H1 (cell line): ENCODE results near the gene PIAS4. TPM values are rescaled to one million over a fixed set of nuclear protein-coding genes. Genes with fewer than 3 reads are reported as not detected.

Experiments
- CTCF ChIA-PET: fragments of 300-600 bp; sonication (Branson Sonifier 250); formaldehyde crosslinking; loops from one replicate; lab custom pipeline; 2021; ENCODE audit not compliant: partially characterized antibody; lab: Charles Lee
- POLR2A ChIA-PET: fragments of 300-600 bp; sonication (Branson Sonifier 250); formaldehyde crosslinking; loops from one replicate; lab custom pipeline; 2021; ENCODE audit warnings: inconsistent platforms; ENCODE audit not compliant: partially characterized antibody; lab: Charles Lee
- DNase-seq, 2 experiments: peaks; one replicate each; pipeline versions ENCODE4 v3.0.0 to v3.0.0-alpha.2; 2010 to 2022; ENCODE audit warnings: low spot score in 2 of 2, low read depth in 1 of 2, mixed read lengths in 1 of 2
- FAIRE-seq: peaks from 2 replicates; lab custom pipeline; 2011; peaks lifted over from hg19 to GRCh38; lab: Jason Lieb, UNC
- H2AFZ ChIP-seq: 2 replicates; pipeline ENCODE4 v1.8.1; 2012; ENCODE audit warnings: low read length, inconsistent platforms
- H2AK5ac ChIP-seq: 2 replicates; pipeline ENCODE4 v1.6.1; 2013; ENCODE audit warnings: low read depth, low read length
- H2BK120ac ChIP-seq: replicated peaks from 2 replicates; pipeline ENCODE3; 2013; ENCODE audit warnings: low read depth, low read length, inconsistent platforms
- H2BK12ac ChIP-seq: 2 replicates; pipeline ENCODE4 v1.6.1; 2013; ENCODE audit warnings: low read depth, low read length
- H2BK15ac ChIP-seq: 2 replicates; pipeline ENCODE4 v1.6.1; 2013; ENCODE audit warnings: low read length
- H2BK20ac ChIP-seq: 2 replicates; pipeline ENCODE4 v1.6.1; 2013; ENCODE audit warnings: low read length
- H2BK5ac ChIP-seq: 2 replicates; pipeline ENCODE4 v1.6.1; 2013; ENCODE audit warnings: low read depth, low read length
- H3K14ac ChIP-seq: 2 replicates; pipeline ENCODE4 v1.6.1; 2013; ENCODE audit warnings: inconsistent platforms; ENCODE audit not compliant: insufficient read length
- H3K18ac ChIP-seq: 2 replicates; pipeline ENCODE4 v1.6.1; 2013; ENCODE audit warnings: low read length; ENCODE audit errors: extremely low read depth
- H3K23ac ChIP-seq: 2 replicates; pipeline ENCODE4 v1.6.1; 2013; ENCODE audit warnings: inconsistent platforms; ENCODE audit not compliant: insufficient read length
- H3K23me2 ChIP-seq: 2 replicates; pipeline ENCODE4 v1.6.1; 2013; ENCODE audit warnings: low read depth, low read length
- H3K27ac ChIP-seq: 2 replicates; pipeline ENCODE4 v1.6.1; 2011; ENCODE audit warnings: low read depth, low read length, inconsistent platforms
- H3K27me3 ChIP-seq, 4 experiments: replicated peaks in 1 of 4; 1 replicate in 1 of 4; 2 replicates in 3 of 4; pipeline versions ENCODE4 v1.6.1 to v1.8.1; 2011 to 2013; ENCODE audit warnings: low read length in 3 of 4, mild to moderate bottlenecking in 3 of 4, inconsistent platforms in 2 of 4, mixed read lengths in 2 of 4, moderate library complexity in 1 of 4; ENCODE audit not compliant: control insufficient read depth in 3 of 4, insufficient read depth in 3 of 4; ENCODE audit errors: extremely low read depth in 1 of 4
- H3K36me3 ChIP-seq, 4 experiments: 2 replicates each; pipeline versions ENCODE4 v1.6.1 to v1.8.1; 2011 to 2013; ENCODE audit warnings: mild to moderate bottlenecking in 4 of 4, low read length in 3 of 4, moderate library complexity in 2 of 4, control low read depth in 1 of 4, inconsistent platforms in 1 of 4; ENCODE audit not compliant: insufficient read depth in 4 of 4, control insufficient read depth in 2 of 4
- H3K4ac ChIP-seq: replicated peaks from 2 replicates; pipeline ENCODE3; 2013; ENCODE audit warnings: low read length, low read depth, mixed read lengths, inconsistent platforms; ENCODE audit not compliant: insufficient read length
- H3K4me1 ChIP-seq, 4 experiments: replicated peaks in 1 of 4; 1 replicate in 1 of 4; 2 replicates in 3 of 4; pipeline versions ENCODE4 v1.6.1 to v1.8.1; 2011 to 2013; ENCODE audit warnings: low read length in 3 of 4, inconsistent platforms in 2 of 4, mixed read lengths in 1 of 4; ENCODE audit not compliant: insufficient read depth in 4 of 4, control insufficient read depth in 3 of 4
- H3K4me2 ChIP-seq, 2 experiments: 2 replicates each; pipeline versions ENCODE4 v1.6.1 to v1.8.1; 2011 to 2013; ENCODE audit warnings: low read depth in 2 of 2, low read length in 2 of 2, control low read depth in 1 of 2, inconsistent platforms in 1 of 2, mild to moderate bottlenecking in 1 of 2; ENCODE audit not compliant: insufficient read depth in 1 of 2
- H3K4me3 ChIP-seq, 4 experiments: fragments of 200-600, 300-600 bp in 1 of 4; sonication (generic), shearing (Covaris generic), sonication (Bioruptor Twin) in 1 of 4; 2 replicates each; pipeline versions ENCODE4 v1.5.1 to v1.8.1; 2011 to 2016; ENCODE audit warnings: low read length in 4 of 4, low read depth in 3 of 4, control low read depth in 2 of 4, inconsistent platforms in 2 of 4, mild to moderate bottlenecking in 2 of 4, mixed read lengths in 1 of 4, moderate library complexity in 1 of 4; ENCODE audit not compliant: insufficient read depth in 2 of 4; ENCODE audit errors: extremely low read depth in 1 of 4
- H3K56ac ChIP-seq: replicated peaks from 2 replicates; pipeline ENCODE3; 2013; ENCODE audit warnings: low read depth, mild to moderate bottlenecking, mixed read lengths, low read length, inconsistent platforms; ENCODE audit not compliant: insufficient read length
- H3K79me1 ChIP-seq: 2 replicates; pipeline ENCODE4 v1.6.1; 2013; ENCODE audit warnings: low read depth, low read length, control low read depth
- H3K79me2 ChIP-seq, 2 experiments: 2 replicates each; pipeline versions ENCODE4 v1.6.1 to v1.8.1; 2012 to 2013; ENCODE audit warnings: low read length in 2 of 2, mild to moderate bottlenecking in 2 of 2, inconsistent platforms in 1 of 2; ENCODE audit not compliant: insufficient read depth in 2 of 2, control insufficient read depth in 1 of 2
- H3K9ac ChIP-seq, 4 experiments: replicated peaks in 1 of 4; 1 replicate in 1 of 4; 2 replicates in 3 of 4; pipeline versions ENCODE4 v1.6.1 to v1.8.1; 2011 to 2013; ENCODE audit warnings: low read depth in 3 of 4, low read length in 3 of 4, control low read depth in 2 of 4, mild to moderate bottlenecking in 2 of 4, moderate library complexity in 2 of 4, inconsistent platforms in 1 of 4; ENCODE audit errors: extremely low read depth in 1 of 4
- H3K9me3 ChIP-seq, 2 experiments: 2 replicates each; pipeline versions ENCODE4 v1.6.1 to v1.8.1; 2012 to 2013; ENCODE audit warnings: mild to moderate bottlenecking in 2 of 2, moderate library complexity in 2 of 2, control low read depth in 1 of 2, inconsistent platforms in 1 of 2, low read depth in 1 of 2, low read length in 1 of 2, mixed read lengths in 1 of 2; ENCODE audit not compliant: insufficient read depth in 2 of 2
- H4K20me1 ChIP-seq, 2 experiments: replicated peaks in 1 of 2; 2 replicates each; pipeline versions ENCODE3 to v1.8.1; 2011 to 2013; ENCODE audit warnings: inconsistent platforms in 2 of 2, low read length in 2 of 2, mild to moderate bottlenecking in 1 of 2; ENCODE audit not compliant: insufficient read depth in 2 of 2, control insufficient read depth in 1 of 2
- H4K5ac ChIP-seq: 2 replicates; pipeline ENCODE4 v1.6.1; 2013; ENCODE audit warnings: low read length, low read depth, mixed read lengths, inconsistent platforms; ENCODE audit not compliant: insufficient read length
- H4K8ac ChIP-seq: 2 replicates; pipeline ENCODE4 v1.8.0; 2013; ENCODE audit warnings: mild to moderate bottlenecking, moderate library complexity, low read length, inconsistent platforms; ENCODE audit not compliant: insufficient read depth; ENCODE audit errors: extremely low read depth
- H4K91ac ChIP-seq: replicated peaks from 2 replicates; pipeline ENCODE3; 2013; ENCODE audit warnings: low read length, mixed read lengths, inconsistent platforms; ENCODE audit not compliant: insufficient read length
- FOSL1 ChIP-seq: IDR thresholded peaks from 2 replicates; pipeline ENCODE4 v1.6.1; 2011; ENCODE audit warnings: mild to moderate bottlenecking, low read depth, low read length, moderate library complexity; ENCODE audit not compliant: insufficient read depth
- HDAC2 ChIP-seq, 2 experiments: fragments of 300-600 bp in 1 of 2; sonication (generic) in 1 of 2; IDR thresholded peaks; 2 replicates each; pipeline ENCODE4 v1.6.1; 2011 to 2012; ENCODE audit warnings: low read depth in 2 of 2, low read length in 2 of 2, mild to moderate bottlenecking in 2 of 2, moderate library complexity in 2 of 2, borderline replicate concordance in 1 of 2, inconsistent platforms in 1 of 2
- RFX5 ChIP-seq: IDR thresholded peaks from 2 replicates; pipeline ENCODE4 v1.6.1; 2011; ENCODE audit warnings: low read depth, low read length, improper control_type of control experiment, borderline replicate concordance
- SIN3A ChIP-seq, 2 experiments: IDR thresholded peaks in 1 of 2; conservative IDR thresholded peaks in 1 of 2; 2 replicates each; pipeline ENCODE4 v1.6.1; 2011 to 2012; ENCODE audit warnings: low read length in 2 of 2, improper control_type of control experiment in 1 of 2, low read depth in 1 of 2, mild to moderate bottlenecking in 1 of 2
- SIX5 ChIP-seq: IDR thresholded peaks from 2 replicates; pipeline ENCODE4 v1.6.1; 2011; ENCODE audit warnings: mild to moderate bottlenecking, low read depth, low read length
- SP1 ChIP-seq: IDR thresholded peaks from 2 replicates; pipeline ENCODE4 v1.6.1; 2011; ENCODE audit warnings: low read depth, low read length
- SRF ChIP-seq: IDR thresholded peaks from 2 replicates; pipeline ENCODE4 v1.6.1; 2011; ENCODE audit warnings: mild to moderate bottlenecking, low read depth, low read length, moderate library complexity
- SUZ12 ChIP-seq: fragments of 200-600 bp; sonication (generic); IDR thresholded peaks from 2 replicates; pipeline ENCODE4 v1.6.1; 2012; ENCODE audit warnings: mild to moderate bottlenecking, inconsistent platforms, low read length, moderate library complexity, mixed read lengths
- TCF12 ChIP-seq: IDR thresholded peaks from 2 replicates; pipeline ENCODE4 v1.6.1; 2011; ENCODE audit warnings: low read depth, mild to moderate bottlenecking, low read length
- YY1 ChIP-seq: IDR thresholded peaks from 2 replicates; pipeline ENCODE4 v1.6.1; 2011; ENCODE audit warnings: low read depth, mild to moderate bottlenecking, low read length
- WGBS, 2 experiments: shearing (Covaris generic) in 1 of 2; methylation state at CpG; one replicate each; pipeline versions ENCODE4 v1.1.6 to v1.1.7; 2013 to 2015; ENCODE audit warnings: low lambda C conversion rate in 2 of 2, mixed read lengths in 2 of 2, inconsistent platforms in 1 of 2, low coverage in 1 of 2, missing lambda C conversion rate in 1 of 2; ENCODE audit not compliant: insufficient replicate concordance in 2 of 2, insufficient coverage in 1 of 2, insufficient read length in 1 of 2; ENCODE audit errors: extremely low coverage in 1 of 2, missing lambda C conversion rate in 1 of 2; 5-methylcytosine and 5-hydroxymethylcytosine counted together
- polyA plus RNA-seq, 7 experiments: library from polyadenylated mRNA; depleted of rRNA in 3 of 7; stranded (reverse) in 5 of 7; unstranded in 2 of 7; fragments of >200 nt in 5 of 7; fragments of 200-250 nt in 2 of 7; gene quantifications; 1 replicate in 5 of 7; 2 replicates in 1 of 7; 4 replicates in 1 of 7; pipeline versions ENCODE4 v1.2.1 to v1.2.3, GENCODE V29; 2011 to 2013; ENCODE audit warnings: missing spikeins in 2 of 7, mixed read lengths in 2 of 7
- total RNA-seq: library from RNA; stranded (reverse); fragmentation: NEBNext Ultra II Directional; extraction: Animal tissue kit (Norgen Biotek cat#: 25700); gene quantifications from 2 replicates; pipeline ENCODE4 v1.2.1, GENCODE V29; 2021
- TF ChIP-seq, protein P1 (sequence below): IDR thresholded peaks from 2 replicates; pipeline ENCODE4 v1.6.1; 2011; ENCODE audit warnings: low read depth, mild to moderate bottlenecking, low read length; ENCODE audit not compliant: insufficient read depth
- TF ChIP-seq, protein P2 (sequence below): IDR thresholded peaks from 2 replicates; pipeline ENCODE4 v1.6.1; 2012; ENCODE audit warnings: inconsistent platforms

Gene PIAS4
- total and polyA plus RNA-seq, 2 of the 8 experiments (the other 6 are each of a cell fraction or from before 2014, with no cell fraction given) = 30.2 to 51.4 TPM

DNA sequence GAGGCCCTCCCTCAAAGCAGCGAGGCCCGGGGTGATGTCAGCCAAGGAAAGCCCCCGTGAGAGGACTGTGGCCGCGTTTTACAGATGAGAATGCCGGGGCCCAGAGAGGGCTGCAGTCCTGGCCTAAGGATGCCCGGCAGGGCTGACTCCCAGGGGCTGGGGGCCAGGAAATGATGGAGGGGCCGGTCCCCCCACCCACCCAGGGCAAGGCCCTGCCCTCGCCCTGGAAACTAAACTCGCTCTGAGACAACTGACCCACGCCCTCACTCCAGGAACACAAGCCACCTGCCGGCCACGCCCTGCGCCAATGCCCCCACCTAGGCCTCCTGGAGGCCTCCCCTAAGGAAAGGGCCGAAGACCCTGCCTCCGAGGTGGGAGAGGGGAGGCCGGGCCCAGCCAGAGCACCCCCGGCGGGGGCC, 51.9 kb downstream of the PIAS4 start:
- H2AFZ ChIP-seq = no peak overlapping the region
- WGBS, 2 experiments = 86% methylated on average over 19 of the region's 19 CpGs; no CpG with 5 or more reads in 1 of the 2 experiments
- peak overlapping the region; percentile 14 for H3K4ac ChIP-seq
- peaks cover 0 to 8% (median under 1%) of the 10 kb centered on the region in 4 experiments; a peak in 3 of 8 replicates for H3K36me3 ChIP-seq
- no peak overlapping the region for H2BK15ac ChIP-seq
- no peak overlapping the region for H2BK120ac ChIP-seq
- peaks cover 1% of the 10 kb centered on the region; the same call in 1 of the 2 replicates for H3K23me2 ChIP-seq
- peaks cover 15% of the 10 kb centered on the region for H3K79me1 ChIP-seq
- H3K4me3 ChIP-seq = no peak overlapping the region
- POLR2A ChIA-PET = interaction anchor here (0.7 to 2.7 kb wide), 8 partner anchors 12 to 75 kb away, joined by 3 to 10 read pairs (median 5); partner anchors contain the start of genes EEF2 and PIAS4
- no peak overlapping the region for H2AK5ac ChIP-seq
- DNase-seq (no peak), FAIRE-seq (no peak)
- H3K9ac ChIP-seq = no peak overlapping the region
- no peak overlapping the region for H4K5ac ChIP-seq
- no peak overlapping the region for H2BK12ac ChIP-seq
- H3K79me2 ChIP-seq = peaks cover 25 to 82% of the 10 kb centered on the region in 2 experiments; a peak in 3 of 4 replicates
- no peak overlapping the region for H4K91ac ChIP-seq
- H3K27ac ChIP-seq = no peak overlapping the region
- no peak overlapping the region for H4K8ac ChIP-seq
- no peak overlapping the region for H3K56ac ChIP-seq
- H2BK20ac ChIP-seq = no peak overlapping the region
- H3K18ac ChIP-seq = no peak overlapping the region
- H2BK5ac ChIP-seq = no peak overlapping the region
- CTCF ChIA-PET = no interaction called here
- peaks cover 0 to 39% (median 20%) of the 10 kb centered on the region in 4 experiments; a peak in 5 of 7 replicates for H3K4me1 ChIP-seq
- H3K27me3 ChIP-seq = no peaks in the 10 kb centered on the region
- H3K9me3 ChIP-seq = no peaks in the 10 kb centered on the region
- H3K4me2 ChIP-seq = no peak overlapping the region
- H3K14ac ChIP-seq = no peak overlapping the region
- peaks cover 40 to 48% of the 10 kb centered on the region in 2 experiments for H4K20me1 ChIP-seq
- no peak overlapping the region for H3K23ac ChIP-seq
- TF ChIP-seq RFX5 = no peak
- no peak for TF ChIP-seq TCF12
- TF ChIP-seq FOSL1 = no peak
- no peak for TF ChIP-seq SRF
- TF ChIP-seq, protein P1, sequence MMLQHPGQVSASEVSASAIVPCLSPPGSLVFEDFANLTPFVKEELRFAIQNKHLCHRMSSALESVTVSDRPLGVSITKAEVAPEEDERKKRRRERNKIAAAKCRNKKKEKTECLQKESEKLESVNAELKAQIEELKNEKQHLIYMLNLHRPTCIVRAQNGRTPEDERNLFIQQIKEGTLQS = no peak
- TF ChIP-seq YY1 = no peak
- TF ChIP-seq SP1 = no peak
- no peak for TF ChIP-seq SIX5
- TF ChIP-seq, protein P2, sequence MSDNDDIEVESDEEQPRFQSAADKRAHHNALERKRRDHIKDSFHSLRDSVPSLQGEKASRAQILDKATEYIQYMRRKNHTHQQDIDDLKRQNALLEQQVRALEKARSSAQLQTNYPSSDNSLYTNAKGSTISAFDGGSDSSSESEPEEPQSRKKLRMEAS = no peak
- TF ChIP-seq SUZ12 = no peak
- TF ChIP-seq HDAC2 (IDR thresholded peaks at IDR 0.05; ENCODE audit: borderline replicate concordance in 1 of 2, low read depth in 2 of 2, low read length in 2 of 2) = no peak
- no peak for TF ChIP-seq SIN3A (conservative IDR thresholded peaks at IDR 0.05 in 1 of 2, IDR thresholded peaks at IDR 0.05 in 1 of 2; ENCODE audit: low read depth in 1 of 2, low read length in 2 of 2)
